SK-N-SH (cell line): ENCODE measurements around the gene WDR27. TPM values are rescaled to one million over a fixed set of nuclear protein-coding genes. Genes with fewer than 3 reads are reported as not detected.
A peak's percentile ranks its signal among the peaks of the same experiment; 100 is the strongest.

Experiments
- CTCF ChIA-PET: fragments of 300-600, 350-600 bp; formaldehyde crosslinking; extraction: SDS; loops from one replicate; lab custom pipeline; 2021; lab: Yijun Ruan, JAX
- POLR2A ChIA-PET: fragments of 350-600 bp; sonication (Branson Sonifier 250); formaldehyde crosslinking; extraction: SDS; loops from one replicate; lab custom pipeline; 2020; ENCODE audit warnings: antibody characterized with exemption, inconsistent platforms; lab: Yijun Ruan, JAX
- DNase-seq: peaks from one replicate; pipeline ENCODE4 v3.0.0; 2012
- H2AFZ ChIP-seq: fragments of 200-600 bp; sonication (generic); 2 replicates; pipeline ENCODE4 v1.8.1; 2016; ENCODE audit warnings: antibody characterized with exemption, mild to moderate bottlenecking, low read depth
- H3F3A ChIP-seq: fragments of 200-600 bp; sonication (generic); replicated peaks from 2 replicates; pipeline ENCODE3; 2016; ENCODE audit warnings: antibody characterized with exemption, mild to moderate bottlenecking; ENCODE audit not compliant: insufficient read depth
- H3K27ac ChIP-seq, 2 experiments: fragments of 200-500 bp in 1 of 2; fragments of 200-600 bp in 1 of 2; sonication (Bioruptor generic) in 1 of 2; sonication (generic), shearing (Covaris generic) in 1 of 2; 2 replicates each; pipeline versions ENCODE4 v1.5.1 to v1.6.1; 2014 to 2016; ENCODE audit warnings: low read depth in 2 of 2, inconsistent platforms in 1 of 2, low read length in 1 of 2, mild to moderate bottlenecking in 1 of 2, mixed read lengths in 1 of 2
- H3K27me3 ChIP-seq: fragments of 200-600 bp; sonication (generic), shearing (Covaris generic); 2 replicates; pipeline ENCODE4 v1.6.1; 2016; ENCODE audit warnings: mixed run types; ENCODE audit not compliant: insufficient read depth
- H3K36me3 ChIP-seq, 2 experiments: fragments of 200-500 bp in 1 of 2; fragments of 200-600 bp in 1 of 2; sonication (Bioruptor generic) in 1 of 2; sonication (generic) in 1 of 2; replicated peaks in 1 of 2; 2 replicates each; pipeline versions ENCODE3 to v1.5.1; 2014 to 2016; ENCODE audit warnings: low read length in 1 of 2, mild to moderate bottlenecking in 1 of 2; ENCODE audit not compliant: insufficient read depth in 2 of 2, control insufficient read depth in 1 of 2
- H3K4me1 ChIP-seq, 2 experiments: fragments of 200-500 bp in 1 of 2; fragments of 200-600 bp in 1 of 2; sonication (Bioruptor generic) in 1 of 2; sonication (generic), shearing (Covaris generic) in 1 of 2; 2 replicates each; pipeline versions ENCODE4 v1.5.1 to v1.6.1; 2014 to 2016; ENCODE audit warnings: low read depth in 1 of 2, low read length in 1 of 2, mixed run types in 1 of 2; ENCODE audit not compliant: insufficient read depth in 2 of 2, control insufficient read depth in 1 of 2
- H3K4me2 ChIP-seq: fragments of 200-600 bp; sonication (generic), shearing (Covaris generic); 2 replicates; pipeline ENCODE4 v1.6.1; 2017; ENCODE audit warnings: mixed run types
- H3K4me3 ChIP-seq, 2 experiments: fragments of 200-500 bp in 1 of 2; fragments of 200-600 bp in 1 of 2; sonication (Bioruptor generic) in 1 of 2; sonication (generic), shearing (Covaris generic) in 1 of 2; 2 replicates each; pipeline versions ENCODE4 v1.5.1 to v1.8.1; 2014 to 2016; ENCODE audit warnings: low read depth in 2 of 2, inconsistent platforms in 1 of 2, low read length in 1 of 2, mild to moderate bottlenecking in 1 of 2, mixed read lengths in 1 of 2, moderate library complexity in 1 of 2
- H3K79me2 ChIP-seq: fragments of 200-600 bp; sonication (generic); 2 replicates; pipeline ENCODE4 v1.8.1; 2017; ENCODE audit warnings: mild to moderate bottlenecking; ENCODE audit not compliant: insufficient read depth
- H3K9ac ChIP-seq: fragments of 200-600 bp; sonication (generic); 2 replicates; pipeline ENCODE4 v1.6.1; 2017; ENCODE audit warnings: mixed run types
- H3K9me2 ChIP-seq: fragments of 200-600 bp; sonication (generic); 2 replicates; pipeline ENCODE4 v1.6.1; 2017; ENCODE audit warnings: mixed run types
- H3K9me3 ChIP-seq: fragments of 200-600 bp; sonication (generic); 2 replicates; pipeline ENCODE4 v1.6.1; 2017; ENCODE audit warnings: mixed run types, mild to moderate bottlenecking, moderate library complexity
- H4K20me1 ChIP-seq: fragments of 200-600 bp; sonication (generic); 2 replicates; pipeline ENCODE4 v1.6.1; 2017; ENCODE audit warnings: mild to moderate bottlenecking, mixed run types; ENCODE audit not compliant: insufficient read depth
- CTCF ChIP-seq: fragments of 200-600 bp; sonication (generic); IDR thresholded peaks from 2 replicates; pipeline ENCODE4 v1.6.1; 2017; ENCODE audit warnings: antibody characterized with exemption, mild to moderate bottlenecking, moderate library complexity
- EZH2phosphoT487 ChIP-seq: fragments of 200-600 bp; sonication (generic); IDR thresholded peaks from 2 replicates; pipeline ENCODE4 v1.6.1; 2017; ENCODE audit warnings: low read depth, mixed run types, mild to moderate bottlenecking, antibody characterized with exemption, moderate library complexity, borderline replicate concordance
- FOXJ3 ChIP-seq: sonication (generic); formaldehyde crosslinking; IDR thresholded peaks from 2 replicates; pipeline ENCODE4 v1.5.1; 2020; ENCODE audit warnings: mild to moderate bottlenecking, missing genetic modification reagents
- GABPA ChIP-seq: IDR thresholded peaks from 2 replicates; pipeline ENCODE4 v1.4.0; 2012; ENCODE audit warnings: low read depth, mild to moderate bottlenecking
- MXI1 ChIP-seq: IDR thresholded peaks from 2 replicates; pipeline ENCODE4 v1.6.1; 2012; ENCODE audit warnings: mild to moderate bottlenecking, low read depth, low read length, improper control_type of control experiment
- NFIC ChIP-seq: IDR thresholded peaks from 2 replicates; pipeline ENCODE4 v1.4.0; 2012; ENCODE audit warnings: borderline replicate concordance
- NRF1 ChIP-seq: IDR thresholded peaks from 2 replicates; pipeline ENCODE4 v1.6.1; 2012; ENCODE audit warnings: low read depth, mild to moderate bottlenecking, low read length
- PBX3 ChIP-seq: IDR thresholded peaks from 2 replicates; pipeline ENCODE4; 2012
- POLR2AphosphoS5 ChIP-seq: IDR thresholded peaks from 2 replicates; pipeline ENCODE4 v1.6.1; 2012; ENCODE audit warnings: low read depth, low read length
- RCOR1 ChIP-seq: fragments of 150-350 bp; IDR thresholded peaks from 2 replicates; pipeline ENCODE4 v1.6.1; 2017; ENCODE audit warnings: antibody characterized with exemption, low read length
- SIN3A ChIP-seq: IDR thresholded peaks from 2 replicates; pipeline ENCODE4 v1.6.1; 2012; ENCODE audit warnings: low read depth, mild to moderate bottlenecking, low read length, moderate library complexity, borderline replicate concordance
- SMC3 ChIP-seq: IDR thresholded peaks from 2 replicates; pipeline ENCODE4 v1.6.1; 2012; ENCODE audit warnings: low read depth, low read length, improper control_type of control experiment
- TCF12 ChIP-seq: IDR thresholded peaks from 2 replicates; pipeline ENCODE4 v1.4.0; 2012
- YY1 ChIP-seq: IDR thresholded peaks from 2 replicates; pipeline ENCODE4 v1.4.0; 2012; ENCODE audit warnings: low read depth, mild to moderate bottlenecking
- ZBTB33 ChIP-seq: IDR thresholded peaks from 2 replicates; pipeline ENCODE4 v1.4.0; 2012; ENCODE audit warnings: low read depth, borderline replicate concordance
- WGBS: methylation state at CpG from one replicate; pipeline ENCODE4 v1.1.6; 2017; ENCODE audit warnings: low lambda C conversion rate; 5-methylcytosine and 5-hydroxymethylcytosine counted together
- polyA plus RNA-seq, 3 experiments: library from polyadenylated mRNA; depleted of rRNA; stranded (reverse); fragments of >200 nt; gene quantifications; 2 replicates each; pipeline ENCODE4 v1.2.3, GENCODE V29; 2012

Gene WDR27
- polyA plus RNA-seq, 1 of the 3 experiments (the other 2 are of a cell fraction) = 55.6 TPM

DNA sequence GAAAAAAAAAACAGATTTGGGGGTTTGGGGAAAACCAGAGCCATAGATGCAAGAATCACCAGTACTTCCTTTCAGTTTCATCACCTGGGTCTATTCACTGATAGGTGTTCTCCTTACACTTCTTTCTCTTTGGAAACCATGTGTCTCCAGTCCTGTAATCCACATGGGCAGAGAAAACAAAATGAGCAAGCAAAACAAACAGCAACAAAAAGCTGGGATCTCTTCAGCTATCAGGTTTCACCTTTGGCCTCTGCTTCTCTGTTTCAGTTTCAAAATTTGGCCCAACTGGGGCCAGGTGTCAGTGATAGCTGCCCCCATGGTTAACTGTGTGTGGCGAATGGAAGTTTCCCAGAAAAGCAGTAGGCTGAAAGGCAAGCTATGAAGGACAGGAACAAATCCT is 228.2 kb downstream of the WDR27 start:
- Histone ChIP-seq H3K79me2 (no peaks in the 10 kb centered on the region), H2AFZ (no peak overlapping the region), H3K36me3 (no peaks in the 10 kb centered on the region)
- POLR2A ChIA-PET = no interaction called here
- no peak for TF ChIP-seq PBX3
- no peak for TF ChIP-seq MXI1
- no peak for TF ChIP-seq SMC3
- TF ChIP-seq FOXJ3 (CRISPR knock-in tag) = no peak
- TF ChIP-seq SIN3A = no peak
- no peak for TF ChIP-seq RCOR1
- TF ChIP-seq GABPA = no peak
- no peak for TF ChIP-seq CTCF
- no peak for TF ChIP-seq YY1
- TF ChIP-seq, all 33 proteins: peak for 0
- H3K27ac ChIP-seq = no peak overlapping the region
- no peak overlapping the region for H3K4me2 ChIP-seq
- H4K20me1 ChIP-seq = no peaks in the 10 kb centered on the region
- H3K9me3 ChIP-seq = 0 out of 2 replicates have a peak, but pooled peaks cover 8% of the 10 kb centered on the region
- H3K4me1 ChIP-seq = peaks cover 0 to 2% of the 10 kb centered on the region in 2 experiments; a peak in 1 of 4 replicates
- no peak overlapping the region for H3K4me3 ChIP-seq
- H3F3A ChIP-seq = no peaks in the 10 kb centered on the region
- CTCF ChIA-PET = interaction anchor here (1.3 kb wide), 1 partner anchor 14 kb away, joined by 3 read pairs; no protein-coding TSS in a partner anchor
- 53% methylated on average over 1 of the region's 1 CpG for WGBS
- no peak for DNase-seq
- H3K27me3 ChIP-seq = no peaks in the 10 kb centered on the region
- H3K9ac ChIP-seq = no peak overlapping the region
- no peaks in the 10 kb centered on the region for H3K9me2 ChIP-seq

DNA sequence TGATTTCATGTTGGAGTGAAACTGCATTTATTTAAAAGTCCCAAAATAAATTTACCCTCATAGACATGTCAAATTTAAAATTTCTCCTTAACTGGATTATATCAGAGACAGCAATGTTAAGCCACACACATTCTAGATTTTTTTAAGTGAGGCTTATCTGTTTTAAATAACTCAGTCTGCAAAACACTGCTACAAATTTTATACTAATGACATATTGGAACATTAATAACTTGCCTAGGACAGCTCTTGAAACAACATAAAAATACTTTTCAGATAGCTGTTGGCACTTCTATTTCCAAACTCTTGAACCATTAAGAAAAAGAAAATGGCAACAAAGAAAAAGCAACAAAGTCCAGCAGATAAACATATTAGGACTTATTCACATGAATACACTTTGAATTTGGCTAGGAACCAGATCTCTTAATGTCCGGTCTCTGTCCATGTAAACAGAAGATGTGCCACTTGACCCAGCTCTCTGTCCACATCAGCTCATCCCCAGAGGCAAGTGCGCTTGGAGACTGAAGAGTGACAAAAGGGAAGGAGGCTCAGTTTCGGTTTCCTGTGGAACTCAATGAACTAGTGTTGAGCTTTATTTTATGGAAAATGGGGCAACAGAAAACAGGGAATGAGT is 228.9 kb downstream of the WDR27 start:
- Histone ChIP-seq H3K4me3 (no peak overlapping the region), H3K9me3 (0 out of 2 replicates have a peak, but pooled peaks cover 8% of the 10 kb centered on the region), H3K4me1 (peaks cover 0 to 2% of the 10 kb centered on the region in 2 experiments; a peak in 1 of 4 replicates), H3F3A (no peaks in the 10 kb centered on the region), H3K36me3 (no peaks in the 10 kb centered on the region), H3K9ac (no peak overlapping the region), H3K4me2 (no peak overlapping the region), H3K27ac (peak overlapping the region in 1 of 2 experiments; percentile 6; a peak in 1 of 4 replicates), H3K27me3 (no peaks in the 10 kb centered on the region), H3K79me2 (no peaks in the 10 kb centered on the region), H2AFZ (no peak overlapping the region), H3K9me2 (no peaks in the 10 kb centered on the region), H4K20me1 (no peaks in the 10 kb centered on the region)
- 32% methylated on average over 3 of the region's 3 CpGs for WGBS
- TF ChIP-seq TCF12 (no peak), NFIC (no peak), POLR2AphosphoS5 (no peak), ZBTB33 (no peak), SMC3 (no peak), NRF1 (no peak), EZH2phosphoT487 (no peak)
- ChIA-PET POLR2A (no interaction called here), CTCF (interaction anchor here (1.3 kb wide), 1 partner anchor 13 kb away, joined by 3 read pairs; no protein-coding TSS in a partner anchor)
- DNase-seq = no peak
